Activated T-helper 9 cell treated with anti-CD3 and anti-CD28 coated beads, Interleukin-2, amount 50 U/mL, for 16 hours (primary cell): Measurements from ENCODE around the gene ADAM19.

Source experiments
- DNase-seq: peaks from one replicate; pipeline ENCODE4 v3.0.0-alpha.2; 2020; ENCODE audit warnings: low read depth

ADAM19 gene

GRCh38 chr5:157594675-157595459, 19.3 kb upstream of the ADAM19 start:
- DNase-seq = no peak

GRCh38 chr5:157594257-157594656, 18.7 kb upstream of the ADAM19 start:
- no peak for DNase-seq

GRCh38 chr5:157593052-157593757, 17.6 kb upstream of the ADAM19 start:
- no peak for DNase-seq

GRCh38 chr5:157592594-157592993, 17.0 kb upstream of the ADAM19 start:
- no peak for DNase-seq

- DNase-seq = no peak
Observed at GRCh38 chr5:157590478-157590877, 14.9 kb upstream of the ADAM19 start.

GRCh38 chr5:157584628-157585027, 9.1 kb upstream of the ADAM19 start:
- no peak for DNase-seq

- no peak for DNase-seq
Observed at GRCh38 chr5:157582731-157583620, 7.4 kb upstream of the ADAM19 start.

- DNase-seq = no peak
Observed at GRCh38 chr5:157581901-157582300, 6.3 kb upstream of the ADAM19 start.

- DNase-seq = no peak
Observed at GRCh38 chr5:157578079-157578780, 2.7 kb upstream of the ADAM19 start.

GRCh38 chr5:157576678-157577077, 1.1 kb upstream of the ADAM19 start:
- DNase-seq = no peak

GRCh38 chr5:157574456-157575380, 857 bp downstream of the ADAM19 start:
- DNase-seq = no peak

GRCh38 chr5:157571357-157571827, 4.2 kb downstream of the ADAM19 start:
- no peak for DNase-seq

- no peak for DNase-seq
Observed at GRCh38 chr5:157570531-157571200, 4.9 kb downstream of the ADAM19 start.

GRCh38 chr5:157568720-157569119, 6.9 kb downstream of the ADAM19 start:
- DNase-seq = no peak

GRCh38 chr5:157568222-157568621, 7.4 kb downstream of the ADAM19 start:
- no peak for DNase-seq

- no peak for DNase-seq
Observed at GRCh38 chr5:157566902-157567489, 8.6 kb downstream of the ADAM19 start.

- DNase-seq = no peak
Observed at GRCh38 chr5:157563929-157564716, 11.5 kb downstream of the ADAM19 start.

GRCh38 chr5:157563373-157563928, 12.1 kb downstream of the ADAM19 start:
- DNase-seq = no peak
